Breast epithelium (tissue), 3 donors: Measurements from ENCODE around the gene ACKR4.

ENCODE experiments used
- CTCF ChIP-seq, 3 donors: fragments of 450-650 bp; IDR thresholded peaks; one replicate each; pipeline ENCODE4 v1.5.1; 2016 to 2017; ENCODE audit warnings: antibody characterized with exemption in 3 of 3, mild to moderate bottlenecking in 3 of 3, moderate library complexity in 3 of 3
- POLR2A ChIP-seq: fragments of 450-650 bp; IDR thresholded peaks from one replicate; pipeline ENCODE4 v1.6.1; 2016; ENCODE audit warnings: antibody characterized with exemption, mild to moderate bottlenecking, moderate library complexity
- POLR2AphosphoS5 ChIP-seq, 3 donors: sonication (generic); formaldehyde crosslinking; IDR thresholded peaks; one replicate each; pipeline ENCODE4 v1.6.1; 2017; ENCODE audit warnings: antibody characterized with exemption in 3 of 3

DNA sequence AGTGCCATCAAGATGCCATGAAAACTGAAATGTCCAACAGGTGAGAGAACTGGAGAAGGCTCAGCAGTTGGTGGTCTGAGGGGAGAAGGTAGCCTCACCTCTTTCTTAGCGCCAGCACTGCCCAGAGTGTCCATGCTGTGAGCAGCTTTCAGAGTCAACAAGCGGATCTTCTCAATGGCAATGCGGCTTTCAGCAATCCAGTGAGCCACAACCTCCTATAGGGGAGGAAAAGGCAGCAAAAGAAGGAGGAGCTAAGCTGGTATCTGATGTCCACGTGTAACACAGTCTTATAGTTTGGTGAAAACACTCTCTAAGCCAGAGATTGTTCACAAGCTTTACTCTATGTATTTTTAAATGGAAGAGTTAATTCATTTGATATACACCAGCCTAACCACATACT lies 36.1 kb upstream of the ACKR4 start:
- no peak for TF ChIP-seq CTCF (IDR thresholded peaks at IDR 0.05)
- no peak for TF ChIP-seq POLR2A
- TF ChIP-seq POLR2AphosphoS5 (IDR thresholded peaks at IDR 0.05) = no peak
